Calu3 (cell line): ENCODE data around the gene B4GALT5. TPM values are rescaled to one million over a fixed set of nuclear protein-coding genes. Genes with fewer than 3 reads are reported as not detected.

Source experiments
- BruUV-seq: library from RNA; stranded (reverse); fragments of 400-500 nt; replicated peaks from 2 replicates; lab custom pipeline; 2021; lab: Mats Ljungman, UMichigan
- CTCF ChIA-PET: fragments of 300-600 bp; sonication (Branson Sonifier 250); formaldehyde crosslinking; loops from one replicate; lab custom pipeline; 2022; ENCODE audit warnings: antibody characterized with exemption; lab: Charles Lee
- DNase-seq: peaks from one replicate; pipeline ENCODE4 v3.0.0; 2022
- H3K27ac Mint-ChIP-seq: one replicate; pipeline ENCODE4 v1.8.0; 2022; ENCODE audit warnings: mixed read lengths; ENCODE audit not compliant: unreplicated experiment
- H3K27me3 Mint-ChIP-seq: one replicate; pipeline ENCODE4 v1.8.0; 2022; ENCODE audit warnings: mixed read lengths; ENCODE audit not compliant: unreplicated experiment
- H3K36me3 Mint-ChIP-seq: one replicate; pipeline ENCODE4 v1.8.0; 2022; ENCODE audit warnings: mild to moderate bottlenecking, moderate library complexity, mixed read lengths; ENCODE audit not compliant: insufficient read depth, unreplicated experiment
- H3K4me1 Mint-ChIP-seq: one replicate; pipeline ENCODE4 v1.8.0; 2022; ENCODE audit warnings: mild to moderate bottlenecking, low read depth, mixed read lengths; ENCODE audit not compliant: unreplicated experiment
- H3K4me3 Mint-ChIP-seq: one replicate; pipeline ENCODE4 v1.8.0; 2022; ENCODE audit warnings: mild to moderate bottlenecking, low read depth, moderate library complexity, mixed read lengths; ENCODE audit not compliant: unreplicated experiment
- H3K9me3 Mint-ChIP-seq: one replicate; pipeline ENCODE4 v1.8.0; 2022; ENCODE audit warnings: low read depth, mixed read lengths; ENCODE audit not compliant: unreplicated experiment
- CTCF ChIP-seq: fragments of 200-600 bp; IDR thresholded peaks from one replicate; pipeline ENCODE4 v1.8.0; 2022; ENCODE audit warnings: antibody characterized with exemption; ENCODE audit not compliant: unreplicated experiment
- intact Hi-C: fragments of 100-400 bp; cut with micrococcal nuclease; formaldehyde crosslinking; loops from one replicate; pipeline ENCODE4 v1.10.0; 2022; ENCODE audit not compliant: unreplicated experiment
- total RNA-seq: library from RNA; stranded (reverse); gene quantifications from 2 replicates; pipeline ENCODE4 v1.2.3, GENCODE V29; 2022

The B4GALT5 gene
- total RNA-seq, 1 experiment from 2014 or later: 117 TPM

GRCh38 chr20:49698477-49698876 lies 15.2 kb downstream of the B4GALT5 start:
- Mint-ChIP-seq H3K9me3 (no peaks in the 10 kb centered on the region), H3K4me3 (no peak overlapping the region), H3K27me3 (no peaks in the 10 kb centered on the region), H3K4me1 (peaks cover 79% of the 10 kb centered on the region), H3K27ac (peak overlapping the region; percentile 63), H3K36me3 (peaks cover 18% of the 10 kb centered on the region)
- intact Hi-C loops: loop anchor here (5.0 to 10.0 kb wide), 4 partner anchors 36 to 94 kb away; no protein-coding TSS in a partner anchor
- TF ChIP-seq CTCF: no peak
- no TSS peak for BruUV-seq
- DNase-seq: no peak
- CTCF ChIA-PET: interaction anchor here (0.9 to 1.5 kb wide), 3 partner anchors 20 to 92 kb away, joined by 3 to 6 read pairs (median 3); no protein-coding TSS in a partner anchor

- Mint-ChIP-seq H3K36me3 (peaks cover 15% of the 10 kb centered on the region), H3K27me3 (no peaks in the 10 kb centered on the region), H3K9me3 (no peaks in the 10 kb centered on the region), H3K4me1 (peaks cover 91% of the 10 kb centered on the region), H3K27ac (peak overlapping the region; percentile 85), H3K4me3 (peak overlapping the region; percentile 31)
- CTCF ChIA-PET: interaction anchor here (0.5 to 1.6 kb wide), 10 partner anchors 14 to 149 kb away, joined by 3 to 6 read pairs (median 4); partner anchors contain the start of gene SLC9A8
- intact Hi-C loops: loop anchor here (5.0 to 10.0 kb wide), 4 partner anchors 35 to 95 kb away; no protein-coding TSS in a partner anchor
- DNase-seq: peak; percentile 54
- BruUV-seq: no TSS peak
- TF ChIP-seq CTCF: no peak
These were observed 16.6 kb downstream of the B4GALT5 start for GRCh38 chr20:49697071-49697470.

- DNase-seq: no peak
- CTCF ChIA-PET: interaction anchor here (0.7 to 1.6 kb wide), 7 partner anchors 14 to 149 kb away, joined by 3 to 4 read pairs (median 4); partner anchors contain the start of gene SLC9A8
- peaks cover 91% of the 10 kb centered on the region for H3K4me1 Mint-ChIP-seq
- H3K9me3 Mint-ChIP-seq: no peaks in the 10 kb centered on the region
- peaks cover 13% of the 10 kb centered on the region for H3K36me3 Mint-ChIP-seq
- no peak overlapping the region for H3K4me3 Mint-ChIP-seq
- TF ChIP-seq CTCF: no peak
- peak overlapping the region; percentile 85 for H3K27ac Mint-ChIP-seq
- no TSS peak for BruUV-seq
- intact Hi-C loops: loop anchor here (5.0 to 10.0 kb wide), 4 partner anchors 34 to 96 kb away; no protein-coding TSS in a partner anchor
- H3K27me3 Mint-ChIP-seq: no peaks in the 10 kb centered on the region
These were observed 17.1 kb downstream of the B4GALT5 start for GRCh38 chr20:49696594-49696993.

GRCh38 chr20:49695830-49696229 lies 17.8 kb downstream of the B4GALT5 start:
- Mint-ChIP-seq H3K9me3 (no peaks in the 10 kb centered on the region), H3K27me3 (no peaks in the 10 kb centered on the region), H3K27ac (peak overlapping the region; percentile 85), H3K36me3 (peaks cover 13% of the 10 kb centered on the region), H3K4me1 (peaks cover 86% of the 10 kb centered on the region), H3K4me3 (no peak overlapping the region)
- BruUV-seq: no TSS peak
- TF ChIP-seq CTCF: no peak
- DNase-seq: no peak
- intact Hi-C loops: loop anchor here (5.0 to 10.0 kb wide), 4 partner anchors 34 to 96 kb away; no protein-coding TSS in a partner anchor
- CTCF ChIA-PET: interaction anchor here (0.6 to 1.6 kb wide), 5 partner anchors 10 to 384 kb away, joined by 3 to 12 read pairs (median 4); no protein-coding TSS in a partner anchor
